Transverse colon (tissue), 3 donors: Measurements from ENCODE around the gene DDX43.

Experiments
- POLR2A ChIP-seq: fragments of 450-650 bp; IDR thresholded peaks from one replicate; pipeline ENCODE4 v1.6.1; 2016; ENCODE audit warnings: antibody characterized with exemption, mild to moderate bottlenecking, moderate library complexity
- TF ChIP-seq, protein P1 (sequence below), 5 experiments: fragments of 200-600 bp in 3 of 5; fragments of 450-650 bp in 2 of 5; sonication (generic) in 3 of 5; IDR thresholded peaks; 1 replicate in 2 of 5; 2 replicates in 3 of 5; pipeline ENCODE4 v1.5.1; 2016 to 2017; ENCODE audit warnings: antibody characterized with exemption in 5 of 5, inconsistent platforms in 3 of 5, mild to moderate bottlenecking in 2 of 5, moderate library complexity in 1 of 5

DNA sequence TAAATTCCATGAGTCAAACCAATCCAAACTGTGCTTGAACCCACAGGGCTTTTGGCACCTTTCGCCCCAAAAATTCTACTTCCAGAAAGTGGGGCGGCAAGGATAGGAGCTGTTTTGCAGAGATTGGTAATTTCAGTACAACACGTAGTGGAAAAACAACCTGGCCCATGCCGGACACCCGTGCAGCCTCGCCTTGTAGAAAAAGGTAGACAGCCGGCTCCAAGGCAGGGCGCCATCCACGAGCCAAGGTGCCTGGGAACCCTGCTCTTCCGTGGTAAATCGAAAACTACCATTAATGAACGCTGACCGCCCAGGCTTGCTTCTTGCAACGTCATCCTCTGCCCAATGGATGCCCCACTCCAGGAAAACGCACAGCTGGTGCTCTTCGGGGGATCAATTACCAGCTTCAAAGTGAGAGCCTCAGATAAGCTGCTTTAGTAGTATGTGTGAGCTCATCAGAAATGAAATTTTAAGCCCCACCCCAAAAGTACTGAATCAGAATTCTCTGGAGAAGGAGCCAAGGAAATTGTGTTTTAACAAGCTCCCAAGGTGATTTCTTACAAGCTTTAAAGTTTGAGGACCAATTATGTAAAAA, 26.8 kb upstream of the DDX43 start:
- TF ChIP-seq POLR2A = no peak
- TF ChIP-seq, protein P1, sequence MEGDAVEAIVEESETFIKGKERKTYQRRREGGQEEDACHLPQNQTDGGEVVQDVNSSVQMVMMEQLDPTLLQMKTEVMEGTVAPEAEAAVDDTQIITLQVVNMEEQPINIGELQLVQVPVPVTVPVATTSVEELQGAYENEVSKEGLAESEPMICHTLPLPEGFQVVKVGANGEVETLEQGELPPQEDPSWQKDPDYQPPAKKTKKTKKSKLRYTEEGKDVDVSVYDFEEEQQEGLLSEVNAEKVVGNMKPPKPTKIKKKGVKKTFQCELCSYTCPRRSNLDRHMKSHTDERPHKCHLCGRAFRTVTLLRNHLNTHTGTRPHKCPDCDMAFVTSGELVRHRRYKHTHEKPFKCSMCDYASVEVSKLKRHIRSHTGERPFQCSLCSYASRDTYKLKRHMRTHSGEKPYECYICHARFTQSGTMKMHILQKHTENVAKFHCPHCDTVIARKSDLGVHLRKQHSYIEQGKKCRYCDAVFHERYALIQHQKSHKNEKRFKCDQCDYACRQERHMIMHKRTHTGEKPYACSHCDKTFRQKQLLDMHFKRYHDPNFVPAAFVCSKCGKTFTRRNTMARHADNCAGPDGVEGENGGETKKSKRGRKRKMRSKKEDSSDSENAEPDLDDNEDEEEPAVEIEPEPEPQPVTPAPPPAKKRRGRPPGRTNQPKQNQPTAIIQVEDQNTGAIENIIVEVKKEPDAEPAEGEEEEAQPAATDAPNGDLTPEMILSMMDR (IDR thresholded peaks at IDR 0.05) = no peak
